NCI-H1436 (cell line): ENCODE data around the gene USP38.
"Not testable (repeated sequence)": the region's sequence is repeated elsewhere in the genome, so short reads cannot be mapped to it uniquely, and the experiment has no call there.

Experiments
- DNase-seq: peaks from one replicate; lab custom pipeline; 2025; lab: John Stamatoyannopoulos, UW

USP38 gene

GRCh38 chr4:143184503-143185252 is at the start of gene USP38:
Gene USP38, plus strand, starts transcription at chr4:143184917. Its CDS starts 534 bp downstream, at chr4:143185451.
- DNase-seq, result peak; percentile 94

- no peak for DNase-seq
Observed at GRCh38 chr4:143135358-143135757, 49.4 kb upstream of the USP38 start.

GRCh38 chr4:143140696-143141095 is 44.0 kb upstream of the USP38 start:
- DNase-seq, result no peak

- DNase-seq, result no peak
Observed at GRCh38 chr4:143148521-143148920, 36.2 kb upstream of the USP38 start.

- no peak for DNase-seq
Observed at GRCh38 chr4:143156853-143157252, 27.9 kb upstream of the USP38 start.

GRCh38 chr4:143163614-143164013 is 21.1 kb upstream of the USP38 start:
- DNase-seq, result no peak

GRCh38 chr4:143166722-143167121 is 18.0 kb upstream of the USP38 start:
- DNase-seq, result not testable (repeated sequence)

GRCh38 chr4:143178923-143179322 is 5.8 kb upstream of the USP38 start:
- no peak for DNase-seq

- DNase-seq, result no peak
Observed at GRCh38 chr4:143183513-143184216, 1.1 kb upstream of the USP38 start.

- peak; percentile 63 for DNase-seq
Observed at GRCh38 chr4:143184217-143184502, 557 bp upstream of the USP38 start.

GRCh38 chr4:143185253-143186107 is 763 bp downstream of the USP38 start:
- no peak for DNase-seq

GRCh38 chr4:143186212-143186611 is 1.5 kb downstream of the USP38 start:
- DNase-seq, result no peak

- DNase-seq, result no peak
Observed at GRCh38 chr4:143186649-143187048, 1.9 kb downstream of the USP38 start.

- DNase-seq, result no peak
Observed at GRCh38 chr4:143188136-143189088, 3.7 kb downstream of the USP38 start.

- no peak for DNase-seq
Observed at GRCh38 chr4:143189528-143189927, 4.8 kb downstream of the USP38 start.

- no peak for DNase-seq
Observed at GRCh38 chr4:143195581-143195980, 10.9 kb downstream of the USP38 start.

- DNase-seq, result no peak
Observed at GRCh38 chr4:143196323-143196722, 11.6 kb downstream of the USP38 start.

- no peak for DNase-seq
Observed at GRCh38 chr4:143199503-143199902, 14.8 kb downstream of the USP38 start.

- DNase-seq, result no peak
Observed at GRCh38 chr4:143202824-143203223, 18.1 kb downstream of the USP38 start.

- DNase-seq, result no peak
Observed at GRCh38 chr4:143203577-143203976, 18.9 kb downstream of the USP38 start.

GRCh38 chr4:143207555-143207954 is 22.8 kb downstream of the USP38 start:
- no peak for DNase-seq

GRCh38 chr4:143212566-143212965 is 27.8 kb downstream of the USP38 start:
- no peak for DNase-seq
